Endothelial cell of hepatic sinusoid (primary cell): ENCODE results near the gene CARD10.

Experiments
- in situ Hi-C: cut with HindIII; loops from 2 replicates; pipeline ENCODE4 v1.10.0; 2017; ENCODE audit warnings: low sequenced_read_pairs

Gene CARD10, protein sequence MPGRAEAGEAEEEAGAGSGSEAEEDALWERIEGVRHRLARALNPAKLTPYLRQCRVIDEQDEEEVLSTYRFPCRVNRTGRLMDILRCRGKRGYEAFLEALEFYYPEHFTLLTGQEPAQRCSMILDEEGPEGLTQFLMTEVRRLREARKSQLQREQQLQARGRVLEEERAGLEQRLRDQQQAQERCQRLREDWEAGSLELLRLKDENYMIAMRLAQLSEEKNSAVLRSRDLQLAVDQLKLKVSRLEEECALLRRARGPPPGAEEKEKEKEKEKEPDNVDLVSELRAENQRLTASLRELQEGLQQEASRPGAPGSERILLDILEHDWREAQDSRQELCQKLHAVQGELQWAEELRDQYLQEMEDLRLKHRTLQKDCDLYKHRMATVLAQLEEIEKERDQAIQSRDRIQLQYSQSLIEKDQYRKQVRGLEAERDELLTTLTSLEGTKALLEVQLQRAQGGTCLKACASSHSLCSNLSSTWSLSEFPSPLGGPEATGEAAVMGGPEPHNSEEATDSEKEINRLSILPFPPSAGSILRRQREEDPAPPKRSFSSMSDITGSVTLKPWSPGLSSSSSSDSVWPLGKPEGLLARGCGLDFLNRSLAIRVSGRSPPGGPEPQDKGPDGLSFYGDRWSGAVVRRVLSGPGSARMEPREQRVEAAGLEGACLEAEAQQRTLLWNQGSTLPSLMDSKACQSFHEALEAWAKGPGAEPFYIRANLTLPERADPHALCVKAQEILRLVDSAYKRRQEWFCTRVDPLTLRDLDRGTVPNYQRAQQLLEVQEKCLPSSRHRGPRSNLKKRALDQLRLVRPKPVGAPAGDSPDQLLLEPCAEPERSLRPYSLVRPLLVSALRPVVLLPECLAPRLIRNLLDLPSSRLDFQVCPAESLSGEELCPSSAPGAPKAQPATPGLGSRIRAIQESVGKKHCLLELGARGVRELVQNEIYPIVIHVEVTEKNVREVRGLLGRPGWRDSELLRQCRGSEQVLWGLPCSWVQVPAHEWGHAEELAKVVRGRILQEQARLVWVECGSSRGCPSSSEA

DNA sequence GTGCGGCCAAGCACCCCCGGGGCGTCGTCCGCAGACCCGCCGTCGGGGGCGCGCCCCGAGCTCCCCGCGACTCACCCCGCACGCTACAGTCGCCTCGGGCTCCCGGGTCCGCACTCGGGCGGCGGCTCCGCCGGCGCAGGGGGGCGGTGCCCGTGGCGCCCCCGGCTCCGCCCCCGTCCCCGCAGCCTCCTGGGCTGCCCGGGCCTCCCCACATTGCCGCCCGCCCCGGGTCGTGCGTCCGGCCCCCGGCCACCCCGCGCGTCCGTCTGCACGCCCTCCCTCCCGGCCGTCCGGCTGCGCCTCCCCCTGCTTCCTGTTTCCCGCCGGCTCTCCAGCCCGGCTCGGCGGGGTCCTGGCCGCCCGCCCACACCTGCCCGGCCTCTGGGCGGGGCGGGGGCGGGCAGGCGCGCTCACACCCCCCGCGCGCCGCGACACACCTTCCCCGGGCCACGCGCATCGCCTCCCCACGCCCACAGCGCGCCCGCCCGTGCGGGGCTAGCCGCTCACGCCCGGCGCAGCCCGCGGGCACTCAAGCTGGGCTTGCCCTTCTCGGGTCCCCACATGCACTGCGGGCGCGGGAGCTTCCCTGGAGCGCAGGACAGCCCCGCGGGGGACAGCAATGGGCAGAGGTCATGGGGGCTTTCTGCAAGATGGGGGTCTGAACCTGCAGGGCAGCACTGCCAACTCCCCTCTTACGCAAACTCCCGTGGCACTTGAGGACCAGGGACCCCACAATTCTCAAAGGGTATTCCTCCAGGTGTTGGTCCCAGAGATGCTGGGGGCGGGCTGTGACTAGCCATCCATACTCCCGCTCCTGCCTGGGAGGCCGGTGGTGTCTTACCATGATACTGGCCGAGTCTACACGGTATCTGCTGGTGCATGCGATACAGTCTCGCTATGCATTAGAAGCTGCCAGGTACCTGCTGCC, at the start of gene CARD10:
CARD10 (minus strand) TSS at position 148 of the 928 bp plus-strand sequence. CDS start 215 bp downstream, outside the sequence.
- in situ Hi-C loops, result no loop called here

- in situ Hi-C loops, result no loop called here
Observed at GRCh38 chr22:37568448-37569008, 49.3 kb upstream of the CARD10 start.

DNA sequence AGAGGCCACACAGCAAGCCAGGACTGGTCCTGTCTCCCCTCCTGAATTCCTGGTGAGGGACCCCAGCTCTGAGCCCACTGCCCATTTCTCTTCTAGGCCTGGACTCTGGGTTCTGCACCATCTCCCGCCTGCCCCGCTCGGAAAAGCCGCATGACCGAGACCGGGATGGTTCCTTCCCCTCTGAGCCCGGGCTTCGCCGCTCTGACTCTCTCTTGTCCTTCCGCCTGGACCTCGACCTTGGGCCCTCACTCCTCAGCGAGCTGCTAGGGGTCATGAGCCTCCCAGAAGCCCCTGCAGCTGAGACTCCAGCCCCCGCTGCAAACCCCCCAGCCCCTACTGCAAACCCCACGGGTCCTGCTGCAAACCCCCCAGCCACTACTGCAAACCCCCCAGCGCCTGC, 48.8 kb upstream of the CARD10 start:
- in situ Hi-C loops, result no loop called here

DNA sequence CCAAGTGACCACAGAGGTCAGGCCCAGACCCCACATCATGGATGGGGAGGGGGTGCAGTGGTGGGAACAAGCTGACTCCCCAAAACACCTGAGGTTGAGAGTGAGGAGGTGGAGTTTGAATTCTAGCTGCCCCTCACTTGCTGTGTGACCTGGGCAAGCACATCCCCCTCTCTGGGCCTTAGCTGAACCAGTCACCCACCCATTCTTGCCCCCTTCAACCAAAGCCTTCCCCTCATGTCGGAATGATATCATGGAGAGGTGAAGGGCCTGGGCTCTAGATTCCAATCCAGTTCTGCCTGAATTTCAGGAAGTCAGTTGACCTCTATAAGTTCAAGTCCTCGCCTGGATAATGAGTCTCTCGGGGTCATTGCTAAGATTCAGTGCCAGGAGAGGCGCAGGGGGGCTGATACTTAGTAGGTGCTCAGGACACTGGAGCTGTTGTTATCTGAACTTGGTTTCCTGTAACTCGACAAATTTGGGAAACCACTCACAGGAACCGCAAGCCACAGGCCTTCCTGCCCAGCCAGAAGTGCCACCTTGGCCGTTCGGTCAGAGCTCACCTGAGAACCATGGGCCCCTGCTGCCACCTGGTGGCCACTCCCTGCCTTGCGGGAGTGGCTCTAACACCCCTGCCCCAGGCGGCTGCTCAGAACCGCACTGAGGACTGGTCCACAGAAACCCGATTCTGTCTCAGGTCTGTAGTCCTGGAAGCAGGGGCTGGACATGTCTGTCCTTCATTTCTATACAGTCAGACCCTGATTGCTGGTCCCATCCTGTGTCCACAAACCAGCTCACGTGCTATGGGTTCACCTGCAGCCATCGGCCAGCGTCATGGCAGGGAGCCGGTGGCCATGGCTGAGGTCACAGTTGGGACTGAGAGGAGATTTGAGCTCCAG, 47.9 kb upstream of the CARD10 start:
- in situ Hi-C loops, result no loop called here

DNA sequence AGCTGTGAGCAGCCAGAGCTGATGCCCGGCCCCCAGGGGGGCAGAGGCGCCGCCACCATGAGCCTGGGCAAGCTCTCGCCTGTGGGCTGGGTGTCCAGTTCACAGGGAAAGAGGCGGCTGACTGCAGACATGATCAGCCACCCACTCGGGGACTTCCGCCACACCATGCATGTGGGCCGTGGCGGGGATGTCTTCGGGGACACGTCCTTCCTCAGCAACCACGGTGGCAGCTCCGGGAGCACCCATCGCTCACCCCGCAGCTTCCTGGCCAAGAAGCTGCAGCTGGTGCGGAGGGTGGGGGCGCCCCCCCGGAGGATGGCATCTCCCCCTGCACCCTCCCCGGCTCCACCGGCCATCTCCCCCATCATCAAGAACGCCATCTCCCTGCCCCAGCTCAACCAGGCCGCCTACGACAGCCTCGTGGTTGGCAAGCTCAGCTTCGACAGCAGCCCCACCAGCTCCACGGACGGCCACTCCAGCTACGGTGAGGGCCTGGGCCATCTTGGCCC, 47.2 kb upstream of the CARD10 start:
- in situ Hi-C loops, result no loop called here

GRCh38 chr22:37565830-37566229, 46.6 kb upstream of the CARD10 start:
- in situ Hi-C loops, result no loop called here

DNA sequence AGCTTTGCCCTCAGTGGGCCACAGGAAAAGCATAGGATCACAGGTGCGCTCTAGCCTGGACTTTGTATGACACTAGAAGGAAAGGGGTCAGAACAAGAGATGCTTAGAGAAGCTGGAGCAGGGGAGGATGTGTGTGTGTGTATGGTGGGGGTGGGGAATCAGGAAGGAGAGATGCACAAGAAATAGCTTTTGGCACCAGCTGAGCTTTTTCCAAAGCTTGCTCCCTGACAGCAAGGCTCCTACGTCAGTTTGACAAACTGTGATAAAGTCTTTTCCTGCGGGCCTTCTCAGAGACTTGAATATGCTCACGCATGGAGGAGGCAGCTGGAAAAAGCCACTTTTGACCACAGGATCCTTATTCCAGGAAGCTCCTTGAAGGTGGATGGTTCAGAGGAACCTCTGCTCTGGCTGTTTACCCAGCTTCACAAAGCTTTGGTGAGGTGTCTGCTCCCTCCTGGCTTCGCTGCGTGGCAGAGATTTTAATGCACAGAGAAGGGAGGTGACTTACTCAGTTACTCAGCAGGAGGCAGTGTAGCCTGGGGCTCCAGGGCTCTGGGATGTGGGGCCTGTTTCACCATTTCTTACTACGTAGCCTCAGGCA, 45.0 kb upstream of the CARD10 start:
- in situ Hi-C loops, result no loop called here

DNA sequence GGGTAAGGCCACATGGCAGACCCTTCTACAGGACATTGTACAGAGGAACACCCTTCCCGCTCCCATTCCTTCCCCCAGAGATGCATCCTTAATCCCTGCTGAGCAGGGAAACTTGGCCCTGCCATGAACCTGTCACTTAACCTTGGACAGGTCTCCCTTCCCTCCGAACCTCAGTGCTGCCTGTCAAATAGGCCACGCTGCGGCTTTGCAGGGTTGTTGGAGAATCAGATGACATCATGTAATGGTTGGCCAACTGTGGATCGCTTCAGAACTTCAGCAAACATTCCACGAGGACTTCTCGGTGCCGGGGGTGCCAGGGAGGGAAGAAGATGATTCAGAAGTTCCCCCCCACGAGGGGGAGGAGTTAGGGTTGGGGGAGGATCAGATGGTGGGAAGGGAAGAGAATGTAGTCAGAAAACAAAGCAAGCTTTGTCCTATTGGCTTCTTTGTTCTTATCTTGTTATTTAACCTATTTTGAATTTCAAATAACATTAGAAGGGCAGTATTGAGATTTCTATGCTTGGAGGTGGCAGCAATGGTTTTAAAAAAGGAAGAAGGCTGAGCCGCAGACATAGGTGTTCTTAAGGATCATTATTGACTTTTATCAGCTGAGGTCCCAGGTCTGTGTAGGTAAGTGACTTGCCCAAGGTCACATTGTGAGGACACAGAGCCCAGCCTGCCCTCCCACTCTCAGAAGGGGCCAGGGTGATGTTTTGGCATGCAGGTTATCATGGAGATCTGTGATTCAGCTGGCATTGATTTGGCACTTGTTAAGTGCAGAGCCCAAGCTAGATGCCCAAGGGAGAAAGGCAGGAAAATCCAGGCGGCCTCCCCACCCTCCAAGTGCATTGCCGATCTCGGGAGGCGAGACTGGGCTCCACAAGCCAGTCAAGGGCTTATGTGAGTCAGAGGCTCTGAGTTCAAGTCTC, 44.2 kb upstream of the CARD10 start:
- in situ Hi-C loops, result no loop called here

- in situ Hi-C loops, result no loop called here
Observed at GRCh38 chr22:37562049-37562875, 43.0 kb upstream of the CARD10 start.

- in situ Hi-C loops, result no loop called here
Observed at GRCh38 chr22:37561212-37562048, 42.2 kb upstream of the CARD10 start.

- in situ Hi-C loops, result no loop called here
Observed at GRCh38 chr22:37560608-37561211, 41.5 kb upstream of the CARD10 start.

DNA sequence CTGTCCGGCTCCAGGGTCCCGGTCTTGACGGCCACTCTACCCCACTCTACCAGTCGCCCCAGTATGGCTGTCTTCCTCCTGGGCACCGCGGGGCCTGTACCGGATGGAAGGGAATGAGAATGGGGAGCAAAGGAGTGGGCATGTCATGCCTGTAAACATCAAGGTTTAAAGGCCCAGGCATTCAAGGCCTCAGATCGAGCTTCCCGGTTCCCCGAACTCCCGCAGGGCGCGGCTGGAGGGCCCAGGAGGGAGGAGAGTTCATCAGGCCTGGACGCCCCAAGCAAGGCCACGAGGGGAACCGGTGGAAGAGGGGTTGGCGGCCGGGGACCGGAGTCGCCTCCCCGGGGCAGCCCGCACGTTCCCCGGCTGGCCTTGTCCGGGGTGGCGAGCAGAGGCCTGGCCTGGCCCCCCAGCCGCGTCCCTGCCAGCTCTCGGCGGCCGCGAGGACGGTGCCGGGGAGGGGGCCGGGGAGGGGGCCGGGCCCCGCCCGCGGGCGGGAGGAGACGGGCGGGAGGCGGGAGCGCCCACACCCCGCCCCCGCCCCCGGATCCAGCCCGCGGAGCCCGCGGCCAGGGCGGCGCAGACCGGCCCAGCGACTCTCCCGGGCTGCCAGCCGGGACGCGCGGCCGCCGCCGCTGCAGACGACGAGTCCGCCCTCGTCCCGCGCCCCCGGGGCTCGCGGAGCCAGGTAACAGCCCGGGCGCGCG, 40.8 kb upstream of the CARD10 start, which contains the start of gene CDC42EP1:
CDC42EP1 (plus strand) TSS at position 580 of the 707 bp plus-strand sequence. CDS start 5,870 bp downstream, outside the sequence.
- in situ Hi-C loops, result no loop called here

- in situ Hi-C loops, result no loop called here
Observed at GRCh38 chr22:37559521-37559900, 40.3 kb upstream of the CARD10 start.

GRCh38 chr22:37558815-37559214, 39.6 kb upstream of the CARD10 start:
- in situ Hi-C loops, result no loop called here
